22Rv1 (cell line): ENCODE results near the gene RAB11FIP3.
A peak's percentile ranks its signal among the peaks of the same experiment; 100 is the strongest.

Experiments
- H3K27ac ChIP-seq: fragments of 450-650 bp; 2 replicates; pipeline ENCODE4 v1.5.1; 2017
- CTCF ChIP-seq: fragments of 450-650 bp; IDR thresholded peaks from 2 replicates; pipeline ENCODE4 v1.5.1; 2017; ENCODE audit warnings: mild to moderate bottlenecking
- ZFX ChIP-seq: fragments of 450-650 bp; IDR thresholded peaks from 2 replicates; pipeline ENCODE4 v1.6.1; 2017; ENCODE audit warnings: antibody characterized with exemption, borderline replicate concordance

RAB11FIP3 gene

GRCh38 chr16:521381-522210 lies 96.1 kb downstream of the RAB11FIP3 start:
- H3K27ac ChIP-seq: no peak overlapping the region
- TF ChIP-seq ZFX (no peak), CTCF (peak; percentile 20)

GRCh38 chr16:522320-523096 lies 97.1 kb downstream of the RAB11FIP3 start:
- H3K27ac ChIP-seq: peak overlapping the region; percentile 94; the same call in 1 of the 2 replicates
- no peak for TF ChIP-seq CTCF

DNA sequence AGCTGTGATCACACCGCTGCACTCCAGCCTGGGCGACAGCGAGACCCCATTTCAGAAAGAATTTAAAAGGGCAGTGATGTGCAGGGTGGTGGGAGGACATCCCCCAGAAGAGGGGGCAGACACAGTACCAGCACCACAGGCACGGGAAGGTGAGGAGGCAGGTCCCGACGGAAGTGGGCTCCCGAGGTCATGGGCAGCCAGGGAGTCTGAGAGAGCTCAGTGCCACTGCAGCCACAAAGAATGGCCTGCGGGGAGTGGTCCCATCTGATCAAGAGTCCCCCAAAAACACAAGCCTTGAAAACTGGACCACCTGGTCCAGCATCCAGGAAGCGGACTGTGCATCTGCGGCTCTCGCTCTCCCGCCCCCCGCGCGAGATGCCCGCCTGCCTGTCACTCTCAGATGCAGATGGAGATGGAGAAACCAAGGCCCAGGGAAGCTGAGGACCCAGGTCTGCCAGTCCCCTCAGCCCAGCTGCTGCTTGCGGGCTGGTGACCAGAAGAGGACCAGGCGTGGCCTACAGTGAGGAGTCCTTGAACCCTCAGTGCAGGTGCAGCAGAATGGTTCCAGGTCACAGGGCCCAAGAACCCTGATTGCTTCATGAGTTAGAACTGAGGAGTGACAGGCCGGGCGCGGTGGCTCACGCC lies 97.8 kb downstream of the RAB11FIP3 start:
- H3K27ac ChIP-seq: peak overlapping the region; percentile 94; the same call in 1 of the 2 replicates
- TF ChIP-seq ZFX (no peak), CTCF (no peak)

- TF ChIP-seq ZFX (no peak), CTCF (no peak)
- H3K27ac ChIP-seq: peak overlapping the region; percentile 94
Observed at GRCh38 chr16:524274-525040, 99.0 kb downstream of the RAB11FIP3 start.

DNA sequence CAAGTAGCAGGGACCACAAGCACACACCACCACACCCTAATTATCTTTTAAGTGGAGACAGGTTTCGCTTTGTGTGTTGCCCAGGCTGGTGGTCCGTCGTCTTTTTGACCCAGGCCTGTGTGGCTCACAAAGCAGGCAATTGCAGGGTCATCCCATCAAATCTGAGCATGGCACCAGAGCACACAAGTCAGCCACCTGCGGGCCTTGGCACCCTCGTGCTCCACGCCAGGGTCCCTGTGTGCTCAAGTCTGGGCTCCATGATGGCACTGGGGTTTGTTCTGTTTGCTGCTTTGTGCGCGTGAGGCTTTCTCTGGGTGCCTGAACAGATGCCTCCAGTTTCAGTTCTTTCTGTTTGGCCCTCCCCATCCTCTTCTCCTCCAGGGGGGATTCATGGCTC lies 99.7 kb downstream of the RAB11FIP3 start:
- TF ChIP-seq CTCF (no peak), ZFX (no peak)
- peak overlapping the region; percentile 94 for H3K27ac ChIP-seq

GRCh38 chr16:525520-526180 lies 100.2 kb downstream of the RAB11FIP3 start:
- peak overlapping the region; percentile 94 for H3K27ac ChIP-seq
- no peak for TF ChIP-seq CTCF
- TF ChIP-seq ZFX: no peak
